ENCODE data around the gene C1QL3.

Gene C1QL3

DNA sequence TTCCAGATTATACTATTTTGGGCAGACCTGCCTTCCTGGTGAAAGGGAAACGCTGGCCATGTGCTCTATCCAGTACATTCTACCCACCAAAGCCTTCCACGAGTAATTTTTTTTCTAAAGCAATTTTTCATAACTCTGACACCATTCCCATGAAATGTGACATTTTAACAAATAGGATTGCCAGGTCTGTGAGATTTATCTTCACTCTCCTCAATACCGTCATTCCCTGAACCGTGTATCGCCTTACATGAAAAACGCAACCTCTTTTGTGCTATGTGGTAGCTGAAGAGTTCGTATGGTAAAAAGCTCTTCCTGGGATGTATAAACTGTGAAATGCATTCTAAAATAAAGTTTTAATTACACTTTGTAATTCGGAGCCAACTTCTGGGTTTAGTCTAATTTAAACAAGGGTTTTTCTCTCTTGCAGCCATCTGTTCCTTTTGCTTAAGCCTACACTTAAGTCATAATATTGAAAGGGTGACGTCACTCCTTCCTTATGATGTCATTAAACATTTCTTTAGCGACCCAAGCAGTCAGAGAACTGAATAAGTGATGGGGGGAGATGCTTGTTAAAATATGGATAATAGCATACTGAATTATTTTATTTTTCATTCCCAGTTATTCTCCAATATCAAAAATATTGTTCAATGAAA, 27.7 kb downstream of the C1QL3 start:
- DNase-seq (ENCODE audit: low read depth): no peak

DNA sequence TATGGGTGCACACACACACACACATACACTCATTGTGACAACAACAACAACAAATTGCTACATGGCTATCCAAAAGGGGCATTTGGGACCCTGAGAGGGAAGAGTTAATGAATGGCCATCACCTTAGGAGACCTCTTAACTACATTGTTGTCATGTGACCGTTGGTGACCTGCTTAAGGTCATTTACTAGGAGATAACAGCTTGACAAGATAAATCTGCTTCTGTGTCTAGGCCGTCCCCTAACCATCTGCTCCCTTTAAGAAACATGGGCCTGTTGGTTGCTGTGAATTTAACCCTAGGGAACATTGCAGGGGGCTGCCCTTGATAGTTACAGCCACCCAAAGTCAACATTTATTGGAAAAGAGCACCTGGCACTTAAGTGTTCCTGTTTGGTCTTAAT, 29.7 kb downstream of the C1QL3 start:
- DNase-seq (ENCODE audit: low read depth): no peak

DNA sequence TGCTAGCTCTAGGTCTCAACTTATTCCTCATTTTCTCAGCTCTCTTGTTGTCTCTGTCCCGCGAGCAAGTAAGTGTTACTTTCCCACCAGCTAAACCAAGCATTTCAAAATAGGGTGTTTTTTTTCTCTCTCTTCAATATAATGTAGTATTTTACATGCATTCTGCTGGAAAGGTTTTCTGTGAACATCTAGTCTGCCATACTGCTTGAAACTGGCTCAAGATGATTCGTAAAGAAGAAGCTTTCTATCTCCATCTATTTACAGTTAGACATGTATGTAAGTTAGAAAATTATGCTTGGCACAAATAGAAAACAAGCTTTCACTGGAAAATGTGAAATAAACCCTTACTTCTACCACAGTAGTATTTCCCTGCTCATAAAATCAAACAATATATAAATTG, 31.2 kb downstream of the C1QL3 start:
- DNase-seq (ENCODE audit: low read depth): no peak

DNA sequence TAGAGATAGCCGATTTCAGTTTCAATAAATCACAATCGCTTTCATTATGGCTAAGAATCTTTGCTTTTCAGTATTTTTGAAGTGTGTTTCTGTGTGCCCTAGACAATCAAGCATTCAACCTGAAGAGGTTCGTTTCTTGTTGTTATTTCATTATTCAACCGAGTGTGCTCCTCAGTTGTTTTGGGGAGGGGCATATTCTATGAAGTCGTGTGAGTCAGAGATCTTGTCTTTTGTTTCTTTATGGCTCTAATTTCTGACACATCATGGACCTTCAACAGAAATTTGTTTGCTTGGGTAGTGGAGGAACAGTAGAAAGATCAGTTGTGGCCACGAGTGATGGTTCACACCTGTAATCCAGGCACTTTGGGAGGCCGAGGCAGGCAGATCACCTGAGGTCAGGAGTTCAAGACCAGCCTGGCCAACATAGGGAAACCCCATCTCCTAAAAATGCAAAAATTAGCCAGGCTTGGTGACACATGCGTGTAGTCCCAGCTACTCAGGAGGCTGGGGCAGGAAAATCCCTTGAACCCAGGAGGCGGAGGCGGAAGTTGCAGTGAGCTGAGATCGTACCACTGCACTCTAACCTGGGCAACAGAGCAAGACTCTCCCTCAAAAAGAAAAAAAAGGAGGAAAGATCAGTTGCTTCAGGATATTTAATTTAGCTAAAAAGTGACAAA, 38.3 kb downstream of the C1QL3 start:
- DNase-seq (ENCODE audit: low read depth): no peak

DNA sequence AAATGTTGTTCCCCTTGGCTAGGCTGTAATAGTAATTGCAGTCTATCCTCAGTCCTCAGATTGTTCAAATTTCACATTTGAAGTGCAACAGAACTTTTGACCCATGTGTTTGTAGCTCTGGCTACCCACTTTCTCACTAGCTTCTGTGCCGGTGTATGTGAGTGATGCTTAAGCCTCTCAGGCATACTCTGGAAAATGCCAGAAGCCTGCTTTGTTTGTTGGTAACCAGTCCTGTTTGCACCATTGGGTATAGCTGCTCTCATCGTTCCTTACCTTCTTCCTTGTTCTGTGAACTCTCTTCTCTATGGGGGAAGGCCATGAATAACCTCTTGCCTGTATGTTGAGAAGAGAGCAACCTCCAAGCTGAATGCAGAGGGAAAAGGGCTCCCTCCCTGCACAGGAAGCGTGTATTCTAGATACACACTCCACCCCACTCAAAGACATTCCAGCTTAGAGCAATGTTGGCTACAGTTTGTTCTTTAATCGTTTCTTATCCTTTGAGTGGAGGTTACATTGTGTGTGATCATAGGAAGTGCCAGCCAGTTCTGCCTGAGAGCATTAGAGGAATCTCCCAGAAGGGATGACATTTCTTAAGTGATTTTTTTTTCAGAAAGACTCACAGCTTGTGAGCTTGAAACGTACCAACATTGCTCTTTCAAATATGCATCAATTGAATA, 40.5 kb downstream of the C1QL3 start:
- no peak for DNase-seq (ENCODE audit: low read depth)

DNA sequence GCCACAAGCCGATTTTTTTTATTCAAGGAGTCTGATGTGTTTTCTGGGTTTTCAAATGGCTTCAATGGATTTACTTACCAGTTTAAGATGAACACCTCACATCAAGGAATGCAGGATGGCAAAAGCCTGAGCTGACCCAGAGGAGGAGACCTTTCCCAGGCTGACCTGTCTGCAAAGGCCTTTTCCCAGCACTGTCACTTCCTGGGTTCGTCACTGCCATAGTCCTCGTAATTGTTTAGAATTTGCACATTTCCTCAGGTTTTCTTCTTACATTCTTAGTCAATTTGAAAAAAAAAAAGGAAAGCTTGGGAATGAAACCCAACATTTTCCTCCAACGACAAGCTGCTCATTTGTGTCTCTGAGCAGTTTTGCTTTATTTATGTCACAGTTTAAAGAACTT, 42.9 kb downstream of the C1QL3 start:
- DNase-seq (ENCODE audit: low read depth): no peak

DNA sequence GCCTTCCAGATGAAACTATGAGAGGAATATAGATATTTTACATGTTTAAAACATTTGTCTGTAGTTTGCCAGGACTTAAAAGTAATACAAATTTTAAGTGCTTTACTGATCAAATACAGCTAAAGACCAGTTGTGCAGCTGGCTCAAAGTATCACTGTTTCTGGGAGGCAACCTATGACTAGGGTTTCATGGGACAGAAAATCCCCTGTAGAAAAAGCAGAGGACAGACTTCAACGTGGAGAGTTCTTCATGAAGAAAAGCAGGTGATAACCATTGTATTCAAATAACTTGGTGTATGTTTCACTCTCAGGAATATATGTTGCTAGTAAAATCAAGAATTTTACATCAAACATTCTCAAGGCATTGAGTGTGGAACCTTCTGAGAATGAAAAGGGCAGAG, 43.9 kb downstream of the C1QL3 start:
- DNase-seq (ENCODE audit: low read depth): no peak

DNA sequence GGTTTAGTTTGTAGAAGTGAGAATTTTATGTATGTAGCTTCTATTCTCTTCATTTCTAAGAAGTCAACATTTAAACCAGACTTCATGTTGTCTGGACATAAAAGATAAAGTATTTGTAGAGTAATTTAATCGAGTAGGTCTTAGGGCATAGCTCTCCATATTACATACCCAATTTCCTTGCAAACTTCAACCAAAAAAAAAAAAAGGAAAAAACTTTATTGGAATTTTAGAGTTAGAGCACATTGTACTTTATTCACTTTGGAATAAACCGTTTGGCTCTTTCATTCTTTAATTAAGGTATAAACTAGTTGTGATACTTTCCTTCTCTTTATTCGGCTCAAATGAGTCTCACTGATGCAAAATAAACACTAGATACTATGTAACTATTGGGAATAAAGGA, 48.9 kb downstream of the C1QL3 start:
- DNase-seq (ENCODE audit: low read depth): no peak

DNA sequence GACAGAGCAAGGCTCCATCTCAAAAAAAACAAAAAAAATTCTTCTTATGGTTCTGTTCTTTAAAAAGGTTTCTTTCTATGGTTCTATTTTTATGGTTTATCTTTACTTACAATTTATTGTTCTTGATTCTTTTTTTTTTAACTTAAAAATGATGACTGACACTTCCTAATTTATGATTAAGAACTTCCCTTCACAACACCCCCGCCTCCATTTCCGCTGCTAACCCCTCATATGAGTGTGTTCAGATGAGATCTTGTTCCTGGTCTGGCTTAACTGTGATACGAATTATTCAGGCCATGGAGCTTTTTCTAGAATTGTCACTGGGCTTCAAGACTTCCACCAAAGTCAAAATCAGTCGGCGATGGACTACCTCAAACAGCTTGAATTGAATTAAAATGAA, 50.9 kb downstream of the C1QL3 start:
- DNase-seq (ENCODE audit: low read depth): no peak

DNA sequence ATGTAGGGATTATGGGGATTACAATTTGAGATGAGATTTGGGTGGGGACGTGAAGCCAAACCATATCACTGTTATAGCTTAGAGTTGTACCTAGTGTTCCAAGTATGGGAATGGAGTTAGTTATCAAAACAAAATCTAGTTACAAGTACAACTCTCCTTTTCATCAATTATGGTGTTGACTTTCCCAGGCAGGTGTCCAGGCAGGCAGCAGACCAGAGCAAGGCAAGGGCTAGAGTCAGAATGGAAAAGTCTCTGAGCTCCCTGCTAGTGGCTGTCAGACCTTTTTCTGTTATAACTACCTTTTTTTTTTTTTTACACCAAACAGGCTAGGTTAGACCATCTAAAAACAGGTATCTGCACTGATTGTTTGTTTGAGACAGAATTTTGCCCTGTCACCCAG, 55.7 kb downstream of the C1QL3 start:
- no peak for DNase-seq (ENCODE audit: low read depth)
